DOHH2 (cell line): ENCODE measurements around the gene FBXO42.
"Not testable (repeated sequence)": the region's sequence is repeated elsewhere in the genome, so short reads cannot be mapped to it uniquely, and the experiment has no call there.

ENCODE experiments used
- EZH2phosphoT487 ChIP-seq: fragments of 200-600 bp; sonication (generic); IDR thresholded peaks from 2 replicates; pipeline ENCODE4 v1.6.1; 2017; ENCODE audit warnings: borderline replicate concordance, mild to moderate bottlenecking, antibody characterized with exemption, low read length, moderate library complexity, mixed read lengths
- TF ChIP-seq, protein P1 (sequence below): fragments of 200-600 bp; sonication (generic); IDR thresholded peaks from one replicate; pipeline ENCODE4 v1.5.1; 2014; ENCODE audit warnings: antibody characterized with exemption, mild to moderate bottlenecking, low read depth, low read length; ENCODE audit not compliant: poor library complexity, severe bottlenecking

DNA sequence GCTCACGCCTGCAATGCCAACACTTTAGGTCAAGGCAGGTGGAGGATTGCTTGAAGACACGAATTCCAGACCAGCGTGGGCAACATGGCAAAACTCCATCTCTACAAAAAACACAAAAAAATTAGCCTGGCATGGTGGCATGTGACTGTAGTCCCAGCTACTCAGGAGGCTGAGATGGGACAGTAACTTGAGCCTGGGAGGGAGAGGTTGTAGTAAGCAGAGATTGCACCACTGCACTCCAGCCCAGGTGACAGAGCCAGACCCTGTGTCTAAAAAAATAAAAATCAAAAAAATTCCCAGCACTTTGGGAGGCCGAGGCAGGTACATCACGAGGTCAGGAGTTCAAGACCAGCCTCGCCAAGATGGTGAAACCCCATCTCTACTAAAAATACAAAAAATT lies 9.0 kb downstream of the FBXO42 start:
- TF ChIP-seq, protein P1, sequence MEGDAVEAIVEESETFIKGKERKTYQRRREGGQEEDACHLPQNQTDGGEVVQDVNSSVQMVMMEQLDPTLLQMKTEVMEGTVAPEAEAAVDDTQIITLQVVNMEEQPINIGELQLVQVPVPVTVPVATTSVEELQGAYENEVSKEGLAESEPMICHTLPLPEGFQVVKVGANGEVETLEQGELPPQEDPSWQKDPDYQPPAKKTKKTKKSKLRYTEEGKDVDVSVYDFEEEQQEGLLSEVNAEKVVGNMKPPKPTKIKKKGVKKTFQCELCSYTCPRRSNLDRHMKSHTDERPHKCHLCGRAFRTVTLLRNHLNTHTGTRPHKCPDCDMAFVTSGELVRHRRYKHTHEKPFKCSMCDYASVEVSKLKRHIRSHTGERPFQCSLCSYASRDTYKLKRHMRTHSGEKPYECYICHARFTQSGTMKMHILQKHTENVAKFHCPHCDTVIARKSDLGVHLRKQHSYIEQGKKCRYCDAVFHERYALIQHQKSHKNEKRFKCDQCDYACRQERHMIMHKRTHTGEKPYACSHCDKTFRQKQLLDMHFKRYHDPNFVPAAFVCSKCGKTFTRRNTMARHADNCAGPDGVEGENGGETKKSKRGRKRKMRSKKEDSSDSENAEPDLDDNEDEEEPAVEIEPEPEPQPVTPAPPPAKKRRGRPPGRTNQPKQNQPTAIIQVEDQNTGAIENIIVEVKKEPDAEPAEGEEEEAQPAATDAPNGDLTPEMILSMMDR: not testable (repeated sequence)
- not testable (repeated sequence) for TF ChIP-seq EZH2phosphoT487
